Astrocyte (in vitro differentiated cells and primary cell): ENCODE data around the gene BLOC1S4.

Experiments
- CTCF ChIP-seq: IDR thresholded peaks from 2 replicates; pipeline ENCODE4 v1.5.1; 2011; ENCODE audit warnings: low read depth, mild to moderate bottlenecking, inconsistent platforms, low read length, moderate library complexity; ENCODE audit not compliant: insufficient read depth
- EZH2 ChIP-seq: IDR thresholded peaks from 2 replicates; pipeline ENCODE4 v1.6.1; 2012; ENCODE audit warnings: mild to moderate bottlenecking, low read length, inconsistent platforms; ENCODE audit not compliant: insufficient read depth

GRCh38 chr4:6684656-6685055 lies 31.3 kb upstream of the BLOC1S4 start:
- TF ChIP-seq EZH2, result no peak
- TF ChIP-seq CTCF, result no peak
